ENCODE data around the gene ABRACL.

The ABRACL gene

DNA sequence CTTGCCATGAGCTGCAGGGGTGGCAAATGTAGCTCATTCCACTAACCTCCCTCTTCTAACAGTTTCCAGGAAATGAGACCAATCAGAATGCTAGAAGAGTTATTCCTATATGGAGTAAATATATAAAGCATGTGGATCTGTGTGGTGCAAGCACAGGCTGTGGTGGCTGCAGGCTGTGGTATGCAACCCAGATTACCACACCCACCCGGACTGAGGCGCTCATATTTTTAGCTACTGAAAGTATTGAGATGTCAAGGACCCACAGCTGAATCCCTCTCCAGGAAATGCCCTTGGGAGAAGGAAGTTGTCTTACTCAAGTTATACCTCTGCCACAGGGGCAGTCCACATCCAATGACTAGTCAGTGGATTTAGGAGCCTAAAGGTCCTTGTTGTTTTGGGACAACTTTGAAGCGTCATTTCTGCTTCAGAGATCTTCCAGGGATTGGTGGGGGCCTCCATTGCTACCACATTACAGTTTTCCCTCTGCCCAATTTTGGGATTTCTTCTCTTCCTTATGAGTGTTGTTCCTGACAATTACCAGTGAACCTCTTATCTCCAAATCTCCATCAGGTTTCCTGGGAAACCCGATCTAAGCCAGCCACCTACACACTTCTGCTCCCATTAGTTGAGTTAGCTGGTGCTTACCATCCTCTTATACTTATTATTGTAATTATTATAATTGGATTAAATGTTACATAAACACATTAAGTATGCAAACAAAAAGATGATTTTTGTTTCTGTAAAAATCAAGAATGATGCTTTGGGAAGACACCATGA is 28.4 kb upstream of the ABRACL start:
- TF ChIP-seq, protein P1, sequence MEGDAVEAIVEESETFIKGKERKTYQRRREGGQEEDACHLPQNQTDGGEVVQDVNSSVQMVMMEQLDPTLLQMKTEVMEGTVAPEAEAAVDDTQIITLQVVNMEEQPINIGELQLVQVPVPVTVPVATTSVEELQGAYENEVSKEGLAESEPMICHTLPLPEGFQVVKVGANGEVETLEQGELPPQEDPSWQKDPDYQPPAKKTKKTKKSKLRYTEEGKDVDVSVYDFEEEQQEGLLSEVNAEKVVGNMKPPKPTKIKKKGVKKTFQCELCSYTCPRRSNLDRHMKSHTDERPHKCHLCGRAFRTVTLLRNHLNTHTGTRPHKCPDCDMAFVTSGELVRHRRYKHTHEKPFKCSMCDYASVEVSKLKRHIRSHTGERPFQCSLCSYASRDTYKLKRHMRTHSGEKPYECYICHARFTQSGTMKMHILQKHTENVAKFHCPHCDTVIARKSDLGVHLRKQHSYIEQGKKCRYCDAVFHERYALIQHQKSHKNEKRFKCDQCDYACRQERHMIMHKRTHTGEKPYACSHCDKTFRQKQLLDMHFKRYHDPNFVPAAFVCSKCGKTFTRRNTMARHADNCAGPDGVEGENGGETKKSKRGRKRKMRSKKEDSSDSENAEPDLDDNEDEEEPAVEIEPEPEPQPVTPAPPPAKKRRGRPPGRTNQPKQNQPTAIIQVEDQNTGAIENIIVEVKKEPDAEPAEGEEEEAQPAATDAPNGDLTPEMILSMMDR (IDR thresholded peaks at IDR 0.05; ENCODE audit: extremely low read depth, missing control alignments): no peak
- DNase-seq (ENCODE audit: low spot score): no peak

DNA sequence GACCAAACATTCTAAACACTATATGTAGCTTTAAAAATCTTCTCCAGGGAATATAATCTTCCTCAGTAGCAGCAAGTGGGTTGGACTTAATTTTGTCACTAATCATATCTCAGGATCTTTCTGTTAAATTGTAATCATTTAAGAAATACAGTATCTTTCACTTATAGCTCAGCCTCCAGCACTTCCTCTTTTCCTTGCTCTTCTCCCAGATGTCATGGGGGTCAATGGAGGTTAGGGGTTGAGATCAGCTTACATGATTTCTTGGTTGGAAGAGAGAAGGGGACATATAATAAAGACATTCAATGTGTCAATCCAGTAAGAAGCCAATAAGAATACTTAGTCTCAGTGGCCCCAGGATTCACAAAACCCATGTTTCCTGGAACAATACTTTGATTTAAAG is 24.8 kb upstream of the ABRACL start:
- TF ChIP-seq, protein P1 (IDR thresholded peaks at IDR 0.05; ENCODE audit: extremely low read depth, missing control alignments): no peak
- DNase-seq (ENCODE audit: low spot score): no peak

DNA sequence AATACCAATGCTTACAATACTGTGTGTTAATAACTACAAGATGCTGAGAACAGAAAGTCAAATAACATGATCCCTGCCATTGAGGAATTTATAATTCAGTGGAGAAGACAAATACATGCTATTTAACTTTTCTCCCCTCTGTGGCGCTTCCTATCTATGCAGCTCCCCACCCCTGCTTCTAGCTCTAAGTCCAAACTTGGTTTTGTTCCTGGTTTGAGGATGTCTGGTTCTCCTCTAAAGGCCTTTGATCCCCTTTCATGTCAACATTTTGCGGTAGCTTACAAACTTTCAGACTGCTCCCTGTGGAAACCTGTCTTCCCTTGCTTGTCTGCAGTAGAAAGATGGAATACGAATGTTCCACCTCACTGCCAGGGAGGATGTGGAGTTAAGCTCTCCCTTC is 22.1 kb upstream of the ABRACL start:
- TF ChIP-seq, protein P1 (IDR thresholded peaks at IDR 0.05; ENCODE audit: extremely low read depth, missing control alignments): no peak
- no peak for DNase-seq (ENCODE audit: low spot score)

DNA sequence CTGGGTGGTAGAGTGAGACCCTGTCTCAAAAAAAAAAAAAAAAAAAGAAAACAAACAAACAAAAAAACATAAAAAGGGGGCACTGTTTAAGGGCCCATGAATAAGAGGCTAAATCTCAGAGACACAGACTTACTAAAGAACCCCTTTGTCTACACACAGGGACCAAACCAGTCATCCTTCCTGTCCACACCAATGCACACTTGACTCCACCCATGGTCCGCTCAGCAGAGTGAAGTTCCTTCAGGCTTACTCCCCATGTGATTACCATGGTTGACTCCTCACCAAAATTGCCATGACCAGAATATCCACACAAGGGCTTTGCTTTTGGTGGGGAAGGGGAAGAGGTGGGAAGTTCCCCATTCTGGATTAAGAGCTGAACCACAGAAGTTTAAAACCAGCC is 21.1 kb upstream of the ABRACL start:
- DNase-seq (ENCODE audit: low spot score): no peak
- TF ChIP-seq, protein P1 (IDR thresholded peaks at IDR 0.05; ENCODE audit: extremely low read depth, missing control alignments): no peak

DNA sequence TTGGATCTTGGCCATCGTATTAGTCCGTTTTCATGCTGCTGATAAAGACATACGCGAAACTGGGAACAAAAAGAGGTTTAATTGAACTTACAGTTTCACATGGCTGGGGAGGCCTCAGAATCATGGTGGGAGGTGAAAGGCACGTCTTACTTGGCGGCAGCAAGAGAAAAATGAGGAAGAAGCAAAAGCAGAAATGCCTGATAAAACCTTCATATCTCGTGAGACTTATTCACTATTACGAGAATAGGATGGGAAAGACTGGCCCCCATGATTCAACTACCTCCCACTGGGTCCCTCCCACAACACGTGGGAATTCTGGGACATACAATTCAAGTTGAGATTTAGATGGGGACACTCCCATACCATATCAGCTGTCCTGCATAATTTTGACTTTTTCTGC is 20.4 kb upstream of the ABRACL start:
- TF ChIP-seq, protein P1 (IDR thresholded peaks at IDR 0.05; ENCODE audit: extremely low read depth, missing control alignments): no peak
- DNase-seq (ENCODE audit: low spot score): no peak

DNA sequence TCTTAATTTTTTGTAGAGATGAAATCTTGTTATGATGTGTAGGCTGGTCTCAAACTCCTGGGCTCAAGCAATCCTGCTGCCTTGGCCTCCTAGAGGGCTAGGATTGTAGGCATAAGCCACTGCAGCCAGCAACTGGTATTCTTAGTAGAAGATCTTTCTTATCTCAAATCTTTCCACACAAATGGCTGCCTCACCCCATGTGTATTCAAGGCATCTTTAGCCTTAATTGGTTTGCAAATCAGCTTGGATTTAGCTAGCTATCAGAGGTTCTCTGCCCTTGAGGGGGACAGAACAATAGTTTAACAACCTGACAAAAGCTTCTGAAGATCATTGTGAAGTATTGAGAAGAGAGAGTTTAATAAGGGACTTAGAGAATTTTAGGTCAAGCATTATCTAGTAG is 17.9 kb upstream of the ABRACL start:
- TF ChIP-seq, protein P1 (IDR thresholded peaks at IDR 0.05; ENCODE audit: extremely low read depth, missing control alignments): no peak
- DNase-seq (ENCODE audit: low spot score): no peak

DNA sequence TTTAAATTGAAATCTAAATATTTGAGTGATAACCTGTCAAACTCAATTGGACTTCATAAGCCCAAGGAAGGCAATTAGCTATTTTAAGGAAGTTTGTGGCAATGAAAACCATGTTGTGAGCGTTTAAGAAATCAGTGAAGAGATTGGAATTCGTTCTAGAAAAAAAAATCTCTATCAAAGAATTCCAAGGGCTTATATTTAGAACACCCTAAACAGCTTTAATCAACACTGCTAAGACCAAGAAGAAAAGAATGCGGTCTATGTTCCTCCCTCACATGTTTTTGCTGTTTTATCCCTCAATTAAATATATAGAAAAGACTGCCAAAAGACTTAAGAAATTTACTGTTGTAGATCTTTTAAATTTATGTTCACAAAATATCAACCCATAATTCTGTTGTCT is 16.6 kb upstream of the ABRACL start:
- no peak for DNase-seq (ENCODE audit: low spot score)
- TF ChIP-seq, protein P1 (IDR thresholded peaks at IDR 0.05; ENCODE audit: extremely low read depth, missing control alignments): no peak

All from GM20000 (cell line).